Gastroesophageal sphincter (tissue), 4 donors: Measurements from ENCODE around the gene RETREG1. TPM values are rescaled to one million over a fixed set of nuclear protein-coding genes. Genes with fewer than 3 reads are reported as not detected.

ENCODE experiments used
- ATAC-seq: fragments of 150-250 bp; one replicate; pipeline ENCODE4 v1.9.1; 2016; ENCODE audit warnings: mild to moderate bottlenecking, moderate library complexity
- H3K27ac ChIP-seq, 4 donors: fragments of 200-600 bp; sonication (generic) in 3 of 4; 1 replicate in 3 of 4; 2 replicates in 1 of 4; pipeline ENCODE4 v1.5.1; 2016 to 2019
- H3K27me3 ChIP-seq: fragments of 200-600 bp; sonication (generic); one replicate; pipeline ENCODE4 v1.5.1; 2019
- H3K36me3 ChIP-seq, 2 donors: fragments of 200-600 bp; sonication (generic); one replicate each; pipeline ENCODE4 v1.5.1; 2019; ENCODE audit warnings: control low read depth in 1 of 2
- H3K4me1 ChIP-seq, 3 donors: fragments of 200-600 bp; sonication (generic); 1 replicate in 2 of 3; 2 replicates in 1 of 3; pipeline ENCODE4 v1.5.1; 2016 to 2019; ENCODE audit warnings: control low read depth in 2 of 3
- H3K4me3 ChIP-seq, 2 donors: fragments of 200-600 bp; sonication (generic); one replicate each; pipeline ENCODE4 v1.5.1; 2019; ENCODE audit warnings: mild to moderate bottlenecking in 1 of 2, moderate library complexity in 1 of 2
- H3K9me3 ChIP-seq, 3 donors: fragments of 200-600 bp; sonication (generic); one replicate each; pipeline ENCODE4 v1.5.1; 2017 to 2019; ENCODE audit warnings: control low read depth in 2 of 3
- CTCF ChIP-seq, 4 experiments: fragments of 200-600 bp in 2 of 4; fragments of 450-650 bp in 2 of 4; sonication (generic) in 1 of 4; IDR thresholded peaks; one replicate each; pipeline ENCODE4 v1.5.1; 2017 to 2019; ENCODE audit warnings: antibody characterized with exemption in 4 of 4, mild to moderate bottlenecking in 2 of 4, moderate library complexity in 2 of 4
- EP300 ChIP-seq: sonication (generic); formaldehyde crosslinking; IDR thresholded peaks from one replicate; pipeline ENCODE4 v1.6.1; 2017; ENCODE audit warnings: antibody characterized with exemption, mild to moderate bottlenecking
- POLR2A ChIP-seq, 2 donors: fragments of 450-650 bp; IDR thresholded peaks; one replicate each; pipeline ENCODE4 v1.6.1; 2017; ENCODE audit warnings: antibody characterized with exemption in 2 of 2, mild to moderate bottlenecking in 2 of 2, moderate library complexity in 1 of 2
- POLR2AphosphoS5 ChIP-seq: sonication (generic); formaldehyde crosslinking; IDR thresholded peaks from one replicate; pipeline ENCODE4 v1.6.1; 2017; ENCODE audit warnings: antibody characterized with exemption
- WGBS, 2 donors: methylation state at CpG; one replicate each; pipeline ENCODE4 v1.1.5; 2018; ENCODE audit warnings: low coverage in 1 of 2; 5-methylcytosine and 5-hydroxymethylcytosine counted together
- total RNA-seq, 4 donors: library from RNA; depleted of rRNA; stranded (reverse); fragments of >200 nt; gene quantifications; one replicate each; pipeline ENCODE4 v1.1.0, GENCODE V29; 2016

Gene RETREG1
- total RNA-seq, 4 donors from 2014 or later = 7.3 to 21.3 (median 15.7) TPM

GRCh38 chr5:16497546-16497945, 119.3 kb downstream of the RETREG1 start:
- H3K4me3 ChIP-seq = no peak overlapping the region
- no peaks in the 10 kb centered on the region for H3K27me3 ChIP-seq
- ATAC-seq = no peak
- no peak overlapping the region for H3K27ac ChIP-seq
- H3K4me1 ChIP-seq = peaks cover 0 to 19% (median 0%) of the 10 kb centered on the region in 3 donors
- H3K9me3 ChIP-seq = peaks cover 0 to 16% (median 0%) of the 10 kb centered on the region in 3 donors
- no peaks in the 10 kb centered on the region for H3K36me3 ChIP-seq
- TF ChIP-seq EP300 (no peak), CTCF (IDR thresholded peaks at IDR 0.05) (no peak), POLR2AphosphoS5 (no peak), POLR2A (IDR thresholded peaks at IDR 0.05) (no peak)
- WGBS, 2 donors = 74 to 83% methylated on average over 1 to 2 of the region's 2 CpGs

- Histone ChIP-seq H3K4me1 (peaks cover 0 to 40% (median 0%) of the 10 kb centered on the region in 3 donors), H3K4me3 (no peak overlapping the region), H3K9me3 (peaks cover 0 to 16% (median 0%) of the 10 kb centered on the region in 3 donors), H3K27me3 (no peaks in the 10 kb centered on the region), H3K36me3 (no peaks in the 10 kb centered on the region), H3K27ac (peak overlapping the region in 2 of 4 donors; percentile 12 to 69)
- no peak for ATAC-seq
- no peak for TF ChIP-seq EP300
- TF ChIP-seq POLR2AphosphoS5 = no peak
- TF ChIP-seq POLR2A (IDR thresholded peaks at IDR 0.05) = no peak
- TF ChIP-seq CTCF (IDR thresholded peaks at IDR 0.05) = no peak
- WGBS, 2 donors = 29 to 71% methylated on average over 1 of the region's 1 CpG
Measured at GRCh38 chr5:16493261-16493660, 123.5 kb downstream of the RETREG1 start.

- peak; percentile 77 for ATAC-seq
- H3K36me3 ChIP-seq = no peaks in the 10 kb centered on the region
- H3K4me3 ChIP-seq = no peak overlapping the region
- H3K27ac ChIP-seq = peak overlapping the region in 3 of 4 donors; percentile 12 to 69 (median 32)
- no peaks in the 10 kb centered on the region for H3K27me3 ChIP-seq
- peaks cover 0 to 40% (median 0%) of the 10 kb centered on the region in 3 donors for H3K4me1 ChIP-seq
- peaks cover 0 to 16% (median 0%) of the 10 kb centered on the region in 3 donors for H3K9me3 ChIP-seq
- no peak for TF ChIP-seq CTCF (IDR thresholded peaks at IDR 0.05)
- no peak for TF ChIP-seq POLR2A (IDR thresholded peaks at IDR 0.05)
- no peak for TF ChIP-seq EP300
- peak; percentile 58 for TF ChIP-seq POLR2AphosphoS5
- 47 to 51% methylated on average over 9 to 10 of the region's 10 CpGs for WGBS, 2 donors
Measured at GRCh38 chr5:16492398-16493140, 124.2 kb downstream of the RETREG1 start.

GRCh38 chr5:16490911-16491310, 125.9 kb downstream of the RETREG1 start:
- Histone ChIP-seq H3K9me3 (peaks cover 0 to 11% (median 0%) of the 10 kb centered on the region in 3 donors), H3K4me1 (peaks cover 0 to 40% (median 0%) of the 10 kb centered on the region in 3 donors), H3K27me3 (no peaks in the 10 kb centered on the region), H3K4me3 (no peak overlapping the region), H3K36me3 (no peaks in the 10 kb centered on the region), H3K27ac (peak overlapping the region in 1 of 4 donors; percentile 69)
- TF ChIP-seq POLR2AphosphoS5 (no peak), POLR2A (IDR thresholded peaks at IDR 0.05) (no peak), EP300 (no peak), CTCF (IDR thresholded peaks at IDR 0.05) (no peak)
- 86 to 93% methylated on average over 8 of the region's 8 CpGs for WGBS, 2 donors
- no peak for ATAC-seq
